Measurements from ENCODE around the gene DENND2C.

- TF ChIP-seq POLR2A (IDR thresholded peaks at IDR 0.05) (no peak), CTCF (IDR thresholded peaks at IDR 0.05) (no peak)
Measured at GRCh38 chr1:114551400-114551799, 118.4 kb downstream of the DENND2C start.

Measured in adrenal gland (tissue), 5 donors.